HepG2 (cell line): ENCODE measurements around the gene MSMB. TPM values are rescaled to one million over a fixed set of nuclear protein-coding genes. Genes with fewer than 3 reads are reported as not detected.

Experiments used
- ARID3A ChIP-seq: IDR thresholded peaks from 2 replicates; pipeline ENCODE4 v1.6.1; 2012; ENCODE audit warnings: low read depth, low read length, improper control_type of control experiment
- ARID4A ChIP-seq: sonication (generic); formaldehyde crosslinking; IDR thresholded peaks from 2 replicates; pipeline ENCODE4 v1.5.0; 2020; ENCODE audit warnings: mild to moderate bottlenecking, missing genetic modification reagents, borderline replicate concordance
- CHD4 ChIP-seq: fragments of 200-600 bp; sonication (generic); IDR thresholded peaks from 2 replicates; pipeline ENCODE4 v1.7.0; 2017; ENCODE audit warnings: mild to moderate bottlenecking, low read length, borderline replicate concordance
- DRAP1 ChIP-seq: IDR thresholded peaks from 2 replicates; pipeline ENCODE4 v1.6.1; 2016; ENCODE audit warnings: missing genetic modification reagents, missing compliant biosample characterization
- HIC2 ChIP-seq: sonication (generic); formaldehyde crosslinking; IDR thresholded peaks from 2 replicates; pipeline ENCODE4 v1.9.0; 2022; ENCODE audit warnings: low read depth, missing genetic modification reagents
- ISL2 ChIP-seq: sonication (generic); formaldehyde crosslinking; IDR thresholded peaks from 2 replicates; pipeline ENCODE4 v1.5.0; 2020; ENCODE audit warnings: missing genetic modification reagents
- MTA3 ChIP-seq: sonication (generic); formaldehyde crosslinking; IDR thresholded peaks from 2 replicates; pipeline ENCODE4 v1.4.0; 2020; ENCODE audit warnings: missing genetic modification reagents
- NFE2L1 ChIP-seq: sonication (generic); formaldehyde crosslinking; IDR thresholded peaks from 2 replicates; pipeline ENCODE4 v1.4.0; 2020; ENCODE audit warnings: missing genetic modification reagents, mild to moderate bottlenecking, borderline replicate concordance
- NFIC ChIP-seq: IDR thresholded peaks from 2 replicates; pipeline ENCODE4 v1.6.1; 2012; ENCODE audit warnings: mild to moderate bottlenecking, low read length, inconsistent platforms
- NKX3-1 ChIP-seq: sonication (generic); formaldehyde crosslinking; IDR thresholded peaks from 2 replicates; pipeline ENCODE4 v1.5.0; 2020; ENCODE audit warnings: missing genetic modification reagents
- POLR2A ChIP-seq, 2 experiments: IDR thresholded peaks; 2 replicates each; pipeline ENCODE4 v1.6.1; 2011; ENCODE audit warnings: low read depth in 2 of 2, low read length in 2 of 2, mild to moderate bottlenecking in 1 of 2, moderate library complexity in 1 of 2; ENCODE audit not compliant: insufficient read depth in 1 of 2
- RBM22 ChIP-seq: fragments of 200-400 bp; formaldehyde crosslinking; optimal IDR thresholded peaks from 2 replicates; pipeline ENCODE3; 2017; ENCODE audit warnings: mild to moderate bottlenecking, low read length, moderate library complexity
- SALL1 ChIP-seq: sonication (generic); formaldehyde crosslinking; IDR thresholded peaks from 2 replicates; pipeline ENCODE4 v1.8.0; 2022; ENCODE audit warnings: mild to moderate bottlenecking, missing genetic modification reagents
- SOX6 ChIP-seq, 2 experiments: fragments of 450-650 bp in 1 of 2; sonication (generic) in 1 of 2; formaldehyde crosslinking in 1 of 2; IDR thresholded peaks; 2 replicates each; pipeline versions ENCODE4 v1.4.0 to v1.6.1; 2017 to 2020; ENCODE audit warnings: antibody characterized with exemption in 1 of 2, mild to moderate bottlenecking in 1 of 2, missing genetic modification reagents in 1 of 2
- YEATS2 ChIP-seq: sonication (generic); formaldehyde crosslinking; IDR thresholded peaks from 2 replicates; pipeline ENCODE4 v1.4.0; 2020; ENCODE audit warnings: missing genetic modification reagents, borderline replicate concordance
- ZMAT3 ChIP-seq: sonication (generic); formaldehyde crosslinking; conservative IDR thresholded peaks from 2 replicates; pipeline ENCODE4 v1.7.0; 2021; ENCODE audit warnings: missing genetic modification reagents
- ZNF24 ChIP-seq: fragments of 450-650 bp; IDR thresholded peaks from 2 replicates; pipeline ENCODE4 v1.6.1; 2017; ENCODE audit warnings: antibody characterized with exemption, mild to moderate bottlenecking
- ZNF550 ChIP-seq: sonication (generic); formaldehyde crosslinking; IDR thresholded peaks from 2 replicates; pipeline ENCODE4 v1.4.0; 2020; ENCODE audit warnings: mild to moderate bottlenecking, missing genetic modification reagents, borderline replicate concordance
- ZNF577 ChIP-seq: sonication (generic); formaldehyde crosslinking; IDR thresholded peaks from 2 replicates; pipeline ENCODE4 v1.4.0; 2020; ENCODE audit warnings: mild to moderate bottlenecking, low read depth, missing genetic modification reagents, borderline replicate concordance
- ZNF614 ChIP-seq: IDR thresholded peaks from 2 replicates; pipeline ENCODE4 v1.6.1; 2018; ENCODE audit warnings: missing biosample characterization, missing genetic modification reagents, inconsistent platforms, borderline replicate concordance
- ZNF674 ChIP-seq: sonication (generic); formaldehyde crosslinking; IDR thresholded peaks from 2 replicates; pipeline ENCODE4 v1.5.0; 2020; ENCODE audit warnings: low read depth, mild to moderate bottlenecking, missing genetic modification reagents
- ZNF850 ChIP-seq: sonication (generic); formaldehyde crosslinking; conservative IDR thresholded peaks from 2 replicates; pipeline ENCODE4 v1.9.0; 2021; ENCODE audit warnings: mild to moderate bottlenecking, missing genetic modification reagents
- polyA plus RNA-seq, 8 experiments: library from polyadenylated mRNA; depleted of rRNA in 3 of 8; stranded (reverse) in 7 of 8; unstranded in 1 of 8; fragments of >200 nt; fragmentation: Illumina TruSeq in 4 of 8; extraction: Trizol in 4 of 8; gene quantifications; 2 replicates each; pipeline versions ENCODE4 v1.2.1 to v1.2.3, GENCODE V29; 2011 to 2016; ENCODE audit warnings: low read depth in 4 of 8, missing spikeins in 1 of 8, mixed read lengths in 1 of 8; ENCODE audit not compliant: insufficient read depth in 1 of 8
- total RNA-seq, 5 experiments: library from RNA; depleted of rRNA; stranded (reverse); fragments of >200 nt; fragmentation: Illumina TruSeq; extraction: Trizol; gene quantifications; 2 replicates each; pipeline ENCODE4 v1.2.3, GENCODE V29; 2016; ENCODE audit warnings: low read depth in 1 of 5

Gene MSMB
- total and polyA plus RNA-seq, 2 of the 13 experiments (the other 11 are each of a cell fraction or from before 2014, with no cell fraction given) = 0.84 TPM; not detected in 1

- TF ChIP-seq ZNF550 (CRISPR knock-in tag) (no peak), DRAP1 (no peak), ZNF24 (no peak), RBM22 (peak; percentile 77), ZNF577 (CRISPR knock-in tag) (no peak), ISL2 (CRISPR knock-in tag) (no peak), NFE2L1 (no peak), NFIC (0 out of 2 replicates have a peak, but pooled peaks have one; percentile 51), YEATS2 (CRISPR knock-in tag) (no peak), POLR2A (IDR thresholded peaks at IDR 0.05; ENCODE audit: insufficient read depth in 1 of 2, low read depth in 2 of 2, low read length in 2 of 2) (peak; percentile 15 to 18; a peak in 1 of 4 replicates), MTA3 (CRISPR knock-in tag) (no peak), SALL1 (CRISPR knock-in tag) (peak; percentile 39), ZMAT3 (no peak), ARID4A (CRISPR knock-in tag) (peak; percentile 46; the same call in 1 of the 2 replicates), HIC2 (CRISPR knock-in tag) (no peak), ZNF850 (no peak), NKX3-1 (CRISPR knock-in tag) (no peak), CHD4 (peak; percentile 27; the same call in 1 of the 2 replicates), ZNF674 (CRISPR knock-in tag) (no peak), ARID3A (peak; percentile 86), ZNF614 (CRISPR knock-in tag) (no peak), SOX6 (IDR thresholded peaks at IDR 0.05) (no peak), SOX6 (CRISPR knock-in tag; IDR thresholded peaks at IDR 0.05) (0 out of 2 replicates have a peak, but pooled peaks have one; percentile 11)
These were observed 26.3 kb downstream of the MSMB start (continued) for GRCh38 chr10:46019569-46020343.
